Measurements from ENCODE around the gene JAK3.

Gene JAK3

DNA sequence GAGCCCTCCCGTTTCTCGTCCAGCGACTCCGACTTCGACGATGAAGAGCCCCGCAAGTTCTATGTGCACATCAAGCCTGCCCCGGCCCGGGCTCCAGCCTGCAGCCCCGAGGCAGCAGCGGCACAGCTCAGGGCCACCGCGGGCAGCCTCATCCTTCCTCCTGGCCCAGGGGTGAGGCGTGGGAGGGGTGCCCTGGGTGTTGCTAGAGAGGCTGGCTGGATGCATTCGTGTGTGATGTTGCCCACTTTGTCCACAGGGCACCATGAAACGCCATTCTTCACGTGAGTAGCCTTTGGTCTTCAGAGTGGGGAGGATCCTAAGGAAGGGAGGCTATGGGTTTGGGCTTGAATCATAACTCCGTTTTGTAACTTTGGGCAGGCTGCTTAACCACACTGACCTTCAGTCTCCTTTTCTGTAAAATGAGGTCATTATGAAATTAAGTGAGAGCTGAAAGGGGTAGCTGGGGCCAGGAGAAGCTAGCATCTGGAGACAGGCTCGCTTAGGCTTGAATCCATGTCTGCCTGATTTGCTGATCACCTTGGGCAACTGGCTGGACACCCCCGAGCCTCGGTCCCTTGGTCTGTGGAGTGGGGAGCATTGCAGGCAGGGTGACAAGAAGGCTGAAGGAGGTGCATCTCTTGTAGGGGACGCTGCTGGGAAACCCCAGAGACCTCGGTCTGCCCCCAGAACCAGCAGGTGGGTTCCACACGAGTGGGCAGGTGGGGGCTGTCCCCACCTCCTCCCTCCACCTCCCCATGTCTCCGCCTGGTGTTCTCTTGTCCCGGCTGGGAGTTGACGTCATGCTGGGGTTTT is 71.6 kb downstream of the JAK3 start:
- no peak for DNase-seq

GRCh38 chr19:17775245-17775927 is 72.4 kb downstream of the JAK3 start:
- DNase-seq, result peak; percentile 50

Data from activated CD8-positive, alpha-beta memory T cell treated with anti-CD3 and anti-CD28 coated beads, Interleukin-2, amount 50 U/mL, for 4 hours (primary cell).